ENCODE measurements around the gene TTN. TPM values are rescaled to one million over a fixed set of nuclear protein-coding genes. Genes with fewer than 3 reads are reported as not detected.

TTN gene
- total and polyA plus RNA-seq, 10 of the 15 experiments (the other 5 are each of a cell fraction or from before 2014, with no cell fraction given): 0.15 to 9.0 (median 1.8) TPM

DNA sequence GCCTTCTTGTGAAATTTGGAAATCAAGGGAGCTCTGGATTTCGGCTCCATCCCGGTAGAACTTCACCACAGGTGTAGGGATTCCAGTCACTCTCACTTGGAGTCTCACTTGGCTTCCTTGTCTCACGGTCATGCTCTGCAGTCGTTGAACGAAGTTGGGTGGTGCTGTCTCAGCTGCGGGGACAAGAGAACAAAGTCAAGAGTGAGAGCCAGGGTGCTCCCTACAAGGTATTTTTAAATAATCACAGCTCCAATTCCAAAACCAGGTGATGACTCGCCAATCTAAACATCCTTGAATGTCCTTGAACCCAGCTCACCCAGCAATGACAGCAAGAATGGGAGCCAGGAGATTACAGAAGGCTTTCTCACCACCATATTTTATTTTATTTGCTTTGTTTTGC is 6.7 kb downstream of the TTN start:
- WGBS (ENCODE audit: insufficient coverage, insufficient replicate concordance, low lambda C conversion rate, missing lambda C conversion rate): 70% methylated on average over 7 of the region's 7 CpGs

More for the DNA sequence above, 6.7 kb downstream of the TTN start:
- DNase-seq (ENCODE audit: low read depth, low spot score): no peak
- Histone ChIP-seq H3K9me3 (replicated peaks; ENCODE audit: control insufficient read depth, insufficient read depth, low read length) (no peaks in the 10 kb centered on the region), H3K36me3 (ENCODE audit: control insufficient read depth in 2 of 2, insufficient read depth in 2 of 2, low read length in 1 of 2) (no peaks in the 10 kb centered on the region; a peak in 1 of 4 replicates), H3K4me3 (no peak overlapping the region), H2AFZ (ENCODE audit: control insufficient read depth, low read depth, low read length) (no peak overlapping the region), H3K79me2 (ENCODE audit: control insufficient read depth, insufficient read depth, low read length) (no peaks in the 10 kb centered on the region), H3K9ac (ENCODE audit: control insufficient read depth, insufficient read depth, low read length) (no peak overlapping the region), H4K20me1 (ENCODE audit: control insufficient read depth, insufficient read depth) (no peaks in the 10 kb centered on the region), H3K4me1 (ENCODE audit: control insufficient read depth, insufficient read depth, low read length) (no peaks in the 10 kb centered on the region), H3K27me3 (replicated peaks in 1 of 2; ENCODE audit: control insufficient read depth in 2 of 2, insufficient read depth in 2 of 2, low read length in 1 of 2) (no peaks in the 10 kb centered on the region), H3K27ac (ENCODE audit: control insufficient read depth, insufficient read depth) (no peak overlapping the region), H3K4me2 (ENCODE audit: control insufficient read depth, insufficient read depth) (no peak overlapping the region)
- no peak for ATAC-seq
- FAIRE-seq: no peak
- TF ChIP-seq SMARCA5 (IDR thresholded peaks at IDR 0.05) (no peak), CREB1 (IDR thresholded peaks at IDR 0.05; ENCODE audit: low read depth) (no peak)
- TF ChIP-seq, protein P1, sequence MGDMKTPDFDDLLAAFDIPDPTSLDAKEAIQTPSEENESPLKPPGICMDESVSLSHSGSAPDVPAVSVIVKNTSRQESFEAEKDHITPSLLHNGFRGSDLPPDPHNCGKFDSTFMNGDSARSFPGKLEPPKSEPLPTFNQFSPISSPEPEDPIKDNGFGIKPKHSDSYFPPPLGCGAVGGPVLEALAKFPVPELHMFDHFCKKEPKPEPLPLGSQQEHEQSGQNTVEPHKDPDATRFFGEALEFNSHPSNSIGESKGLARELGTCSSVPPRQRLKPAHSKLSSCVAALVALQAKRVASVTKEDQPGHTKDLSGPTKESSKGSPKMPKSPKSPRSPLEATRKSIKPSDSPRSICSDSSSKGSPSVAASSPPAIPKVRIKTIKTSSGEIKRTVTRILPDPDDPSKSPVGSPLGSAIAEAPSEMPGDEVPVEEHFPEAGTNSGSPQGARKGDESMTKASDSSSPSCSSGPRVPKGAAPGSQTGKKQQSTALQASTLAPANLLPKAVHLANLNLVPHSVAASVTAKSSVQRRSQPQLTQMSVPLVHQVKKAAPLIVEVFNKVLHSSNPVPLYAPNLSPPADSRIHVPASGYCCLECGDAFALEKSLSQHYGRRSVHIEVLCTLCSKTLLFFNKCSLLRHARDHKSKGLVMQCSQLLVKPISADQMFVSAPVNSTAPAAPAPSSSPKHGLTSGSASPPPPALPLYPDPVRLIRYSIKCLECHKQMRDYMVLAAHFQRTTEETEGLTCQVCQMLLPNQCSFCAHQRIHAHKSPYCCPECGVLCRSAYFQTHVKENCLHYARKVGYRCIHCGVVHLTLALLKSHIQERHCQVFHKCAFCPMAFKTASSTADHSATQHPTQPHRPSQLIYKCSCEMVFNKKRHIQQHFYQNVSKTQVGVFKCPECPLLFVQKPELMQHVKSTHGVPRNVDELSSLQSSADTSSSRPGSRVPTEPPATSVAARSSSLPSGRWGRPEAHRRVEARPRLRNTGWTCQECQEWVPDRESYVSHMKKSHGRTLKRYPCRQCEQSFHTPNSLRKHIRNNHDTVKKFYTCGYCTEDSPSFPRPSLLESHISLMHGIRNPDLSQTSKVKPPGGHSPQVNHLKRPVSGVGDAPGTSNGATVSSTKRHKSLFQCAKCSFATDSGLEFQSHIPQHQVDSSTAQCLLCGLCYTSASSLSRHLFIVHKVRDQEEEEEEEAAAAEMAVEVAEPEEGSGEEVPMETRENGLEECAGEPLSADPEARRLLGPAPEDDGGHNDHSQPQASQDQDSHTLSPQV (IDR thresholded peaks at IDR 0.05): no peak
- intact Hi-C loops (cut with micrococcal nuclease; ENCODE audit: unreplicated experiment): no loop called here
- in situ Hi-C loops (cut with MboI): no loop called here
- no TSS peak for BruUV-seq (replicated peaks)
- POLR2A ChIA-PET: no interaction called here
- CTCF ChIA-PET: interaction anchor here (0.5 to 3.0 kb wide), 6 partner anchors 14 to 893 kb away, joined by 3 to 10 read pairs (median 3); no protein-coding TSS in a partner anchor
- RAD21 ChIA-PET (ENCODE audit: unreplicated experiment): interaction anchor here (1.4 kb wide), 1 partner anchor 329 kb away, joined by 7 read pairs; no protein-coding TSS in a partner anchor
- SMC1A ChIA-PET (ENCODE audit: uncharacterized antibody, unreplicated experiment): interaction anchor here (1.0 to 1.6 kb wide), 3 partner anchors 18 to 329 kb away, joined by 3 to 8 read pairs (median 3); no protein-coding TSS in a partner anchor

Data from GM12878 (cell line).